Uterus (tissue), 2 donors: ENCODE measurements around the gene ASB2.

ENCODE experiments used
- POLR2A ChIP-seq, 2 donors: fragments of 450-650 bp; IDR thresholded peaks; one replicate each; pipeline ENCODE4 v1.6.1; 2016; ENCODE audit warnings: antibody characterized with exemption in 2 of 2, mild to moderate bottlenecking in 1 of 2, moderate library complexity in 1 of 2
- TF ChIP-seq, protein P1 (sequence below), 4 experiments: fragments of 200-600 bp in 2 of 4; fragments of 450-650 bp in 2 of 4; sonication (generic) in 2 of 4; IDR thresholded peaks; one replicate each; pipeline ENCODE4 v1.5.1; 2016 to 2019; ENCODE audit warnings: antibody characterized with exemption in 4 of 4, mild to moderate bottlenecking in 2 of 4, moderate library complexity in 1 of 4

DNA sequence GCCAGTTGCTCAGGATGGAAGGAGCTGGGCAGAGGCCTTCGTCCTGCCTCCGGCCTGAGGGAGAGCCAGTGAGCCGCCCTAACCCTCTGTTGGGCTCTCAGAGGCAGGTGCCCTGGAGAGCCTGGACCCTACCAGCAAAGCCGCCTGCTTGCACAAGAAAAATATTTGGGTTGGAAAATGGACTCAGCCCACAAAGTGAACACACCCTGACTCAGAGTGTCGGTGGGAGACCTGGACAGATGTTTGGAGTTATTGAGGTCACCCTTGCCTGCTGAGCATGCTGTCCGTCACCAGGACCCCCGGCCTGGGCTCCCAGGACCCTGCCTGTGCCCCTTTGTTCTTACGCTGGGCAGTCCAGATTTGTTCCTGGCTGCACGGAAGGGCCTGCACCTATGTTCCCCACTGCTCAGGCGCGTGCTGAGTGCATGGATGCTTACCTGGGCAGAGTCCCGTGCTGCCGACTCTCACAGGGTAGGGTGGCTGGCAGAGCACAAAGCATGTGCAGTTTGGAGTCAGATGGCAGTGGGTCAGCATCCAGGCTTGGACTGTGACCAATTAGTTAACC lies 26.8 kb downstream of the ASB2 start:
- TF ChIP-seq POLR2A (IDR thresholded peaks at IDR 0.05) = no peak
- TF ChIP-seq, protein P1, sequence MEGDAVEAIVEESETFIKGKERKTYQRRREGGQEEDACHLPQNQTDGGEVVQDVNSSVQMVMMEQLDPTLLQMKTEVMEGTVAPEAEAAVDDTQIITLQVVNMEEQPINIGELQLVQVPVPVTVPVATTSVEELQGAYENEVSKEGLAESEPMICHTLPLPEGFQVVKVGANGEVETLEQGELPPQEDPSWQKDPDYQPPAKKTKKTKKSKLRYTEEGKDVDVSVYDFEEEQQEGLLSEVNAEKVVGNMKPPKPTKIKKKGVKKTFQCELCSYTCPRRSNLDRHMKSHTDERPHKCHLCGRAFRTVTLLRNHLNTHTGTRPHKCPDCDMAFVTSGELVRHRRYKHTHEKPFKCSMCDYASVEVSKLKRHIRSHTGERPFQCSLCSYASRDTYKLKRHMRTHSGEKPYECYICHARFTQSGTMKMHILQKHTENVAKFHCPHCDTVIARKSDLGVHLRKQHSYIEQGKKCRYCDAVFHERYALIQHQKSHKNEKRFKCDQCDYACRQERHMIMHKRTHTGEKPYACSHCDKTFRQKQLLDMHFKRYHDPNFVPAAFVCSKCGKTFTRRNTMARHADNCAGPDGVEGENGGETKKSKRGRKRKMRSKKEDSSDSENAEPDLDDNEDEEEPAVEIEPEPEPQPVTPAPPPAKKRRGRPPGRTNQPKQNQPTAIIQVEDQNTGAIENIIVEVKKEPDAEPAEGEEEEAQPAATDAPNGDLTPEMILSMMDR (IDR thresholded peaks at IDR 0.05) = no peak
